Sigmoid colon (tissue), 4 donors: ENCODE measurements around the gene STPG3.

Source experiments
- CTCF ChIP-seq, 4 experiments: fragments of 450-650 bp in 3 of 4; fragments of 200-600 bp in 1 of 4; IDR thresholded peaks; one replicate each; pipeline ENCODE4 v1.5.1; 2016 to 2019; ENCODE audit warnings: antibody characterized with exemption in 4 of 4, mild to moderate bottlenecking in 3 of 4, moderate library complexity in 2 of 4
- EP300 ChIP-seq, 4 donors: sonication (generic); formaldehyde crosslinking; IDR thresholded peaks; one replicate each; pipeline ENCODE4 v1.6.1; 2017; ENCODE audit warnings: antibody characterized with exemption in 4 of 4

- TF ChIP-seq CTCF (IDR thresholded peaks at IDR 0.05), result no peak
- no peak for TF ChIP-seq EP300 (IDR thresholded peaks at IDR 0.05)
These were observed 15.1 kb downstream of the STPG3 start for GRCh38 chr9:137266162-137266527.
